HepG2 (cell line): ENCODE measurements around the gene CLASP2. TPM values are rescaled to one million over a fixed set of nuclear protein-coding genes. Genes with fewer than 3 reads are reported as not detected.

Source experiments
- ATAC-seq: fragments of 200-7000 bp; cut with Tn5 transposase; 3 replicates; pipeline ENCODE4 v1.9.1; 2020; ENCODE audit warnings: mild to moderate bottlenecking, moderate library complexity
- BruUV-seq: library from RNA; stranded (reverse); fragments of 400-500 nt; replicated peaks from 2 replicates; lab custom pipeline; 2021; lab: Mats Ljungman, UMichigan
- CTCF ChIA-PET: fragments of 300-600 bp; formaldehyde crosslinking; extraction: SDS; loops from one replicate; lab custom pipeline; 2021; ENCODE audit warnings: low total read pairs, inconsistent platforms, low intra/inter-chr PET ratio; lab: Yijun Ruan, JAX
- POLR2A ChIA-PET: fragments of 350-600 bp; sonication (Branson Sonifier 250); formaldehyde crosslinking; loops from one replicate; lab custom pipeline; 2020; ENCODE audit warnings: antibody characterized with exemption, inconsistent platforms; lab: Yijun Ruan, JAX
- DNase-seq: peaks from one replicate; pipeline ENCODE4 v3.0.0-alpha.2; 2015; ENCODE audit warnings: low spot score
- FAIRE-seq: peaks from 3 replicates; lab custom pipeline; 2011; peaks lifted over from hg19 to GRCh38; lab: Jason Lieb, UNC
- H2AFZ ChIP-seq: one replicate; pipeline ENCODE4 v1.6.1; 2011; ENCODE audit warnings: low read length, inconsistent platforms
- H3K27ac ChIP-seq: fragments of 300-600 bp; 3 replicates; pipeline ENCODE4 v1.8.0; 2011; ENCODE audit warnings: mixed run types, mild to moderate bottlenecking, mixed read lengths, low read length, inconsistent platforms; ENCODE audit not compliant: insufficient read depth; ENCODE audit errors: extremely low read length
- H3K27me3 ChIP-seq, 2 experiments: fragments of 200-600 bp in 1 of 2; 2 replicates in 1 of 2; 3 replicates in 1 of 2; pipeline versions ENCODE4 v1.6.0 to v1.8.0; 2011; ENCODE audit warnings: low read length in 2 of 2, mild to moderate bottlenecking in 2 of 2, moderate library complexity in 2 of 2, inconsistent platforms in 1 of 2; ENCODE audit not compliant: insufficient read depth in 2 of 2, control insufficient read depth in 1 of 2
- H3K36me3 ChIP-seq, 2 experiments: fragments of 200-600 bp in 1 of 2; replicated peaks in 1 of 2; 2 replicates in 1 of 2; 3 replicates in 1 of 2; pipeline versions ENCODE4 v1.5.1 to v1.8.0; 2011; ENCODE audit warnings: low read length in 2 of 2, inconsistent platforms in 1 of 2; ENCODE audit not compliant: insufficient read depth in 2 of 2, control insufficient read depth in 1 of 2
- H3K4me1 ChIP-seq: 2 replicates; pipeline ENCODE4 v1.5.1; 2012; ENCODE audit warnings: low read length, inconsistent platforms; ENCODE audit not compliant: insufficient read depth
- H3K4me2 ChIP-seq: 2 replicates; pipeline ENCODE4 v1.6.0; 2011; ENCODE audit warnings: low read depth, low read length, inconsistent platforms
- H3K4me3 ChIP-seq, 3 experiments: fragments of 200-600 bp in 1 of 3; sonication (generic), shearing (Covaris generic) in 1 of 3; replicated peaks in 1 of 3; 2 replicates each; pipeline ENCODE4 v1.5.1; 2011 to 2016; ENCODE audit warnings: low read length in 3 of 3, inconsistent platforms in 2 of 3, low read depth in 2 of 3, mild to moderate bottlenecking in 2 of 3, control low read depth in 1 of 3, mixed read lengths in 1 of 3; ENCODE audit not compliant: insufficient read depth in 1 of 3
- H3K79me2 ChIP-seq: one replicate; pipeline ENCODE4 v1.6.1; 2011; ENCODE audit warnings: low read length, inconsistent platforms; ENCODE audit not compliant: insufficient read depth
- H3K9ac ChIP-seq: 2 replicates; pipeline ENCODE4 v1.6.0; 2011; ENCODE audit warnings: mild to moderate bottlenecking, low read depth, low read length, inconsistent platforms; ENCODE audit not compliant: insufficient read depth
- H3K9me3 ChIP-seq: 2 replicates; pipeline ENCODE4 v1.5.1; 2012; ENCODE audit warnings: mild to moderate bottlenecking, low read length
- H4K20me1 ChIP-seq: 2 replicates; pipeline ENCODE4 v1.6.0; 2011; ENCODE audit warnings: inconsistent platforms, mild to moderate bottlenecking, low read length, moderate library complexity; ENCODE audit not compliant: insufficient read depth
- TBL1XR1 ChIP-seq: fragments of 150-350 bp; IDR thresholded peaks from 2 replicates; pipeline ENCODE4 v1.6.1; 2014; ENCODE audit warnings: borderline replicate concordance, low read length; ENCODE audit not compliant: partially characterized antibody
- TGIF2 ChIP-seq: IDR thresholded peaks from 2 replicates; pipeline ENCODE4 v1.6.1; 2016; ENCODE audit warnings: control low read depth, missing compliant biosample characterization
- ZNF282 ChIP-seq: fragments of 450-650 bp; IDR thresholded peaks from 2 replicates; pipeline ENCODE4 v1.6.1; 2018; ENCODE audit not compliant: partially characterized antibody
- ZNF318 ChIP-seq: sonication (generic); formaldehyde crosslinking; IDR thresholded peaks from 2 replicates; pipeline ENCODE4 v1.4.0; 2020; ENCODE audit warnings: mild to moderate bottlenecking, missing genetic modification reagents
- ZNF644 ChIP-seq: IDR thresholded peaks from 2 replicates; pipeline ENCODE4 v1.6.1; 2016; ENCODE audit warnings: low read depth
- WGBS: methylation state at CpG from one replicate; pipeline ENCODE4 v1.1.6; 2017; ENCODE audit warnings: low lambda C conversion rate; 5-methylcytosine and 5-hydroxymethylcytosine counted together
- in situ Hi-C: cut with HindIII; loops from 2 replicates; pipeline ENCODE4 v1.10.0; 2017; ENCODE audit warnings: low pct_unique_long_range_greater_than_20kb; ENCODE audit not compliant: extremely low pct_ligation_motif_present
- intact Hi-C: fragments of 100-400 bp; cut with micrococcal nuclease; formaldehyde crosslinking; loops from one replicate; pipeline ENCODE4 v1.10.0; 2022; ENCODE audit not compliant: unreplicated experiment
- polyA plus RNA-seq, 8 experiments: library from polyadenylated mRNA; depleted of rRNA in 3 of 8; stranded (reverse) in 7 of 8; unstranded in 1 of 8; fragments of >200 nt; fragmentation: Illumina TruSeq in 4 of 8; extraction: Trizol in 4 of 8; gene quantifications; 2 replicates each; pipeline versions ENCODE4 v1.2.1 to v1.2.3, GENCODE V29; 2011 to 2016; ENCODE audit warnings: low read depth in 4 of 8, missing spikeins in 1 of 8, mixed read lengths in 1 of 8; ENCODE audit not compliant: insufficient read depth in 1 of 8
- total RNA-seq, 5 experiments: library from RNA; depleted of rRNA; stranded (reverse); fragments of >200 nt; fragmentation: Illumina TruSeq; extraction: Trizol; gene quantifications; 2 replicates each; pipeline ENCODE4 v1.2.3, GENCODE V29; 2016; ENCODE audit warnings: low read depth in 1 of 5
- TF ChIP-seq, protein P1 (sequence below): IDR thresholded peaks from 2 replicates; pipeline ENCODE4 v1.6.1; 2016; ENCODE audit warnings: low read depth, missing genetic modification reagents, missing compliant biosample characterization

Gene CLASP2
- total and polyA plus RNA-seq, 2 of the 13 experiments (the other 11 are each of a cell fraction or from before 2014, with no cell fraction given), result 15.7 to 34.8 TPM

DNA sequence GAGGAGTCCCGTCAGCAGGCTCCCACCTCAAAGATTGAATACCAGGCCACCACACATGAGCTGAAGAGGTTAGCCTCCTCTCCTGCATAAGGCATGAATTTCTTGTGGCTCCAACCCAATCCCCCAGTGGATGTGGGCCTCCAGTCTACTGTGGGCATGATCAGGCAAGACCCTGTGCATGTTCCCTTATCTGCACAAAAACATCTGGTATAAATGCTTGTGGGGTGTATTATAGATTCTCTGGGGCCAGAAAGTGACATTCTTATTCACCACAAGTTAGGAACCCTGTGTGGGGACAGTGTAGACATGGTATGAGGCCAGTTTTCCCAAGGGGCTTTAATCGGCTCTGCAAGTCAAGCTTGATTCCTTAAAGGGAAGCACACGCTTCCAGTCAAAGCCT is 259.6 kb downstream of the CLASP2 start:
- ChIA-PET CTCF (no interaction called here), POLR2A (no interaction called here)
- WGBS, result 65% methylated on average over 3 of the region's 3 CpGs
- in situ Hi-C loops (no loop called here), intact Hi-C loops (no loop called here)
- Histone ChIP-seq H3K9me3 (no peaks in the 10 kb centered on the region), H3K4me2 (no peak overlapping the region), H3K27me3 (no peaks in the 10 kb centered on the region), H3K27ac (no peak overlapping the region), H3K4me1 (no peaks in the 10 kb centered on the region), H3K36me3 (no peaks in the 10 kb centered on the region), H3K4me3 (no peak overlapping the region), H2AFZ (no peak overlapping the region), H4K20me1 (no peaks in the 10 kb centered on the region), H3K79me2 (no peaks in the 10 kb centered on the region), H3K9ac (no peak overlapping the region)
- FAIRE-seq (no peak), DNase-seq (no peak), ATAC-seq (no peak)
- BruUV-seq, result no TSS peak
- TF ChIP-seq TGIF2 (CRISPR knock-in tag), result no peak
- TF ChIP-seq ZNF282, result no peak
- TF ChIP-seq ZNF644, result no peak
- TF ChIP-seq TBL1XR1, result no peak
- TF ChIP-seq, protein P1, sequence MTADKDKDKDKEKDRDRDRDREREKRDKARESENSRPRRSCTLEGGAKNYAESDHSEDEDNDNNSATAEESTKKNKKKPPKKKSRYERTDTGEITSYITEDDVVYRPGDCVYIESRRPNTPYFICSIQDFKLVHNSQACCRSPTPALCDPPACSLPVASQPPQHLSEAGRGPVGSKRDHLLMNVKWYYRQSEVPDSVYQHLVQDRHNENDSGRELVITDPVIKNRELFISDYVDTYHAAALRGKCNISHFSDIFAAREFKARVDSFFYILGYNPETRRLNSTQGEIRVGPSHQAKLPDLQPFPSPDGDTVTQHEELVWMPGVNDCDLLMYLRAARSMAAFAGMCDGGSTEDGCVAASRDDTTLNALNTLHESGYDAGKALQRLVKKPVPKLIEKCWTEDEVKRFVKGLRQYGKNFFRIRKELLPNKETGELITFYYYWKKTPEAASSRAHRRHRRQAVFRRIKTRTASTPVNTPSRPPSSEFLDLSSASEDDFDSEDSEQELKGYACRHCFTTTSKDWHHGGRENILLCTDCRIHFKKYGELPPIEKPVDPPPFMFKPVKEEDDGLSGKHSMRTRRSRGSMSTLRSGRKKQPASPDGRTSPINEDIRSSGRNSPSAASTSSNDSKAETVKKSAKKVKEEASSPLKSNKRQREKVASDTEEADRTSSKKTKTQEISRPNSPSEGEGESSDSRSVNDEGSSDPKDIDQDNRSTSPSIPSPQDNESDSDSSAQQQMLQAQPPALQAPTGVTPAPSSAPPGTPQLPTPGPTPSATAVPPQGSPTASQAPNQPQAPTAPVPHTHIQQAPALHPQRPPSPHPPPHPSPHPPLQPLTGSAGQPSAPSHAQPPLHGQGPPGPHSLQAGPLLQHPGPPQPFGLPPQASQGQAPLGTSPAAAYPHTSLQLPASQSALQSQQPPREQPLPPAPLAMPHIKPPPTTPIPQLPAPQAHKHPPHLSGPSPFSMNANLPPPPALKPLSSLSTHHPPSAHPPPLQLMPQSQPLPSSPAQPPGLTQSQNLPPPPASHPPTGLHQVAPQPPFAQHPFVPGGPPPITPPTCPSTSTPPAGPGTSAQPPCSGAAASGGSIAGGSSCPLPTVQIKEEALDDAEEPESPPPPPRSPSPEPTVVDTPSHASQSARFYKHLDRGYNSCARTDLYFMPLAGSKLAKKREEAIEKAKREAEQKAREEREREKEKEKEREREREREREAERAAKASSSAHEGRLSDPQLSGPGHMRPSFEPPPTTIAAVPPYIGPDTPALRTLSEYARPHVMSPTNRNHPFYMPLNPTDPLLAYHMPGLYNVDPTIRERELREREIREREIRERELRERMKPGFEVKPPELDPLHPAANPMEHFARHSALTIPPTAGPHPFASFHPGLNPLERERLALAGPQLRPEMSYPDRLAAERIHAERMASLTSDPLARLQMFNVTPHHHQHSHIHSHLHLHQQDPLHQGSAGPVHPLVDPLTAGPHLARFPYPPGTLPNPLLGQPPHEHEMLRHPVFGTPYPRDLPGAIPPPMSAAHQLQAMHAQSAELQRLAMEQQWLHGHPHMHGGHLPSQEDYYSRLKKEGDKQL, result no peak
- TF ChIP-seq ZNF318 (CRISPR knock-in tag), result no peak
